ENCODE measurements around the gene CEP57L1. TPM values are rescaled to one million over a fixed set of nuclear protein-coding genes. Genes with fewer than 3 reads are reported as not detected.

Gene CEP57L1
- total and polyA plus RNA-seq, 2 experiments from 2014 or later: 17.1 to 20.2 TPM

- TF ChIP-seq REST (IDR thresholded peaks at IDR 0.05; ENCODE audit: unreplicated experiment): no peak
- TF ChIP-seq STAT1 (IDR thresholded peaks at IDR 0.05; ENCODE audit: unreplicated experiment): no peak
- TF ChIP-seq EZH2 (IDR thresholded peaks at IDR 0.05; ENCODE audit: low read depth, unreplicated experiment): no peak
- no peak for TF ChIP-seq ZNF331 (CRISPR knock-in tag; IDR thresholded peaks at IDR 0.05; ENCODE audit: low read depth)
- TF ChIP-seq POLR2AphosphoS5 (IDR thresholded peaks at IDR 0.05; ENCODE audit: low read depth): no peak
- TF ChIP-seq ZNF114 (CRISPR knock-in tag; IDR thresholded peaks at IDR 0.05): no peak
- no peak for TF ChIP-seq ETS1 (IDR thresholded peaks at IDR 0.05)
These were observed 90.7 kb downstream of the CEP57L1 start (continued) for GRCh38 chr6:109186012-109186411.

- Mint-ChIP-seq H3K4me1 (peaks cover 21% of the 10 kb centered on the region), H3K27ac (peak overlapping the region; percentile 35; the same call in 1 of the 2 replicates), H3K4me3 (no peak overlapping the region), H3K27me3 (ENCODE audit: insufficient read depth, low read depth, poor library complexity) (peaks cover 2% of the 10 kb centered on the region), H3K36me3 (ENCODE audit: low read depth) (peaks cover 15% of the 10 kb centered on the region), H3K9me3 (peaks cover 23% of the 10 kb centered on the region)
- Histone ChIP-seq H3K27me3 (ENCODE audit: insufficient read depth) (no peaks in the 10 kb centered on the region), H3K4me1 (ENCODE audit: insufficient read depth) (no peaks in the 10 kb centered on the region), H3K36me3 (ENCODE audit: insufficient read depth) (0 out of 2 replicates have a peak, but pooled peaks cover 3% of the 10 kb centered on the region), H3K4me2 (no peak overlapping the region), H3K4me3 (no peak overlapping the region), H3K27ac (ENCODE audit: low read depth) (no peak overlapping the region), H2AFZ (no peak overlapping the region), H3F3A (replicated peaks; ENCODE audit: low read depth) (no peaks in the 10 kb centered on the region), H4K20me1 (replicated peaks; ENCODE audit: insufficient read depth) (no peaks in the 10 kb centered on the region), H3K79me2 (replicated peaks; ENCODE audit: insufficient read depth) (no peaks in the 10 kb centered on the region), H3K9me2 (ENCODE audit: insufficient read depth) (no peaks in the 10 kb centered on the region)
- DNase-seq (ENCODE audit: low spot score) (peak; percentile 82), ATAC-seq (peak; percentile 81)
- peak; percentile 89 to 98 for TF ChIP-seq CTCF (conservative IDR thresholded peaks at IDR 0.05; ENCODE audit: low read depth in 2 of 2)
- TF ChIP-seq POLR2AphosphoS5 (IDR thresholded peaks at IDR 0.05; ENCODE audit: low read depth): no peak
These were observed 92.2 kb downstream of the CEP57L1 start for GRCh38 chr6:109187399-109188114.

All from GM23338 (cell line).